GM23338 (cell line): ENCODE results near the gene CHST15. TPM values are rescaled to one million over a fixed set of nuclear protein-coding genes. Genes with fewer than 3 reads are reported as not detected.
A peak's percentile ranks its signal among the peaks of the same experiment; 100 is the strongest.

Experiments
- ATAC-seq: fragments of 200-7000 bp; cut with Tn5 transposase; 3 replicates; pipeline ENCODE4 v1.9.1; 2020
- DNase-seq: peaks from one replicate; pipeline ENCODE4 v3.0.0-alpha.2; 2015; ENCODE audit warnings: low spot score
- H2AFZ ChIP-seq: fragments of 200-600 bp; sonication (generic); 2 replicates; pipeline ENCODE4 v1.8.0; 2016; ENCODE audit warnings: antibody characterized with exemption, mild to moderate bottlenecking, moderate library complexity
- H3F3A ChIP-seq: fragments of 200-600 bp; sonication (generic); replicated peaks from 2 replicates; pipeline ENCODE4 v1.8.0; 2017; ENCODE audit warnings: antibody characterized with exemption, mixed run types, low read depth
- H3K27ac ChIP-seq: fragments of 200-600 bp; sonication (generic); 2 replicates; pipeline ENCODE4 v1.6.1; 2016; ENCODE audit warnings: low read depth
- H3K27me3 ChIP-seq: fragments of 200-600 bp; sonication (generic); 2 replicates; pipeline ENCODE4 v1.8.0; 2016; ENCODE audit warnings: mild to moderate bottlenecking, mixed run types, moderate library complexity; ENCODE audit not compliant: insufficient read depth
- H3K36me3 ChIP-seq: fragments of 200-600 bp; sonication (generic); 2 replicates; pipeline ENCODE4 v1.8.0; 2016; ENCODE audit warnings: mild to moderate bottlenecking; ENCODE audit not compliant: insufficient read depth
- H3K4me1 ChIP-seq: fragments of 200-600 bp; sonication (generic); 2 replicates; pipeline ENCODE4 v1.8.0; 2016; ENCODE audit warnings: mild to moderate bottlenecking, moderate library complexity; ENCODE audit not compliant: insufficient read depth
- H3K4me2 ChIP-seq: fragments of 200-600 bp; sonication (generic); 2 replicates; pipeline ENCODE4 v1.7.1; 2017; ENCODE audit warnings: mixed run types
- H3K4me3 ChIP-seq: fragments of 200-600 bp; sonication (generic); 2 replicates; pipeline ENCODE4 v1.6.1; 2016; ENCODE audit warnings: mixed run types
- H3K79me2 ChIP-seq: fragments of 200-600 bp; sonication (generic); replicated peaks from 2 replicates; pipeline ENCODE4 v1.8.0; 2017; ENCODE audit warnings: mild to moderate bottlenecking; ENCODE audit not compliant: insufficient read depth
- H3K9me2 ChIP-seq: fragments of 200-600 bp; sonication (generic); 2 replicates; pipeline ENCODE4 v1.8.0; 2017; ENCODE audit not compliant: insufficient read depth
- H4K20me1 ChIP-seq: fragments of 200-600 bp; sonication (generic); replicated peaks from 2 replicates; pipeline ENCODE4 v1.8.0; 2017; ENCODE audit warnings: mild to moderate bottlenecking; ENCODE audit not compliant: insufficient read depth
- H3K27ac Mint-ChIP-seq: 2 replicates; pipeline ENCODE4 v1.8.0; 2020; ENCODE audit warnings: inconsistent platforms, mild to moderate bottlenecking, moderate library complexity, mixed read lengths
- H3K27me3 Mint-ChIP-seq: 3 replicates; pipeline ENCODE4 v1.8.0; 2022; ENCODE audit warnings: low read depth, mild to moderate bottlenecking, moderate library complexity, mixed read lengths, inconsistent platforms; ENCODE audit not compliant: insufficient read depth, poor library complexity
- H3K36me3 Mint-ChIP-seq: 3 replicates; pipeline ENCODE4 v1.8.0; 2021; ENCODE audit warnings: low read depth, mild to moderate bottlenecking, inconsistent platforms, moderate library complexity, mixed read lengths
- H3K4me1 Mint-ChIP-seq: 3 replicates; pipeline ENCODE4 v1.8.0; 2020; ENCODE audit warnings: mild to moderate bottlenecking, inconsistent platforms, mixed read lengths
- H3K4me3 Mint-ChIP-seq: 3 replicates; pipeline ENCODE4 v1.8.0; 2021; ENCODE audit warnings: moderate library complexity, mild to moderate bottlenecking, inconsistent platforms, mixed read lengths
- H3K9me3 Mint-ChIP-seq: 3 replicates; pipeline ENCODE4 v1.8.0; 2020; ENCODE audit warnings: moderate library complexity, mild to moderate bottlenecking, inconsistent platforms, mixed read lengths
- CREB1 ChIP-seq: fragments of 250-450 bp; sonication (Bioruptor Pico); IDR thresholded peaks from 2 replicates; pipeline ENCODE4 v1.5.0; 2020; ENCODE audit warnings: low read depth, mild to moderate bottlenecking, moderate library complexity
- EZH2phosphoT487 ChIP-seq: fragments of 200-600 bp; sonication (generic); IDR thresholded peaks from one replicate; pipeline ENCODE4 v1.8.1; 2018; ENCODE audit warnings: antibody characterized with exemption; ENCODE audit not compliant: unreplicated experiment
- STAT1 ChIP-seq: IDR thresholded peaks from one replicate; pipeline ENCODE4 v1.6.1; 2016; ENCODE audit warnings: antibody characterized with exemption; ENCODE audit not compliant: unreplicated experiment
- ZNF331 ChIP-seq: fragments of 250-450 bp; sonication (Bioruptor Pico); IDR thresholded peaks from 2 replicates; pipeline ENCODE4 v1.5.0; 2020; ENCODE audit warnings: low read depth, mild to moderate bottlenecking, moderate library complexity
- polyA plus RNA-seq: library from polyadenylated mRNA; unstranded; fragments of >200 nt; fragmentation: Nextera tagmentation; extraction: Ambion mirVana; gene quantifications from 2 replicates; pipeline ENCODE4 v1.2.1, GENCODE V29; 2016
- total RNA-seq: library from RNA; depleted of rRNA; stranded (reverse); fragments of >200 nt; shearing (Covaris generic); gene quantifications from 2 replicates; pipeline ENCODE4 v1.2.3, GENCODE V29; 2014
- TF ChIP-seq, protein P1 (sequence below): fragments of 250-450 bp; sonication (Bioruptor Pico); IDR thresholded peaks from 2 replicates; pipeline ENCODE4 v1.5.0; 2020; ENCODE audit warnings: mild to moderate bottlenecking, moderate library complexity
- TF ChIP-seq, protein P2 (sequence below): IDR thresholded peaks from one replicate; pipeline ENCODE4 v1.6.1; 2018; ENCODE audit warnings: antibody characterized with exemption; ENCODE audit not compliant: unreplicated experiment

Gene CHST15
- total and polyA plus RNA-seq, 2 experiments from 2014 or later, result 2.6 to 11.2 TPM

- no peak overlapping the region for H3K27ac ChIP-seq
- no peak overlapping the region for H3K27ac Mint-ChIP-seq
- H3F3A ChIP-seq, result no peaks in the 10 kb centered on the region
- H2AFZ ChIP-seq, result peak overlapping the region; percentile 87; the same call in 1 of the 2 replicates
- DNase-seq (no peak), ATAC-seq (no peak)
- H3K79me2 ChIP-seq, result no peaks in the 10 kb centered on the region
- H3K36me3 Mint-ChIP-seq, result no peaks in the 10 kb centered on the region; the same call in 2 of the 3 replicates
- peaks cover 22% of the 10 kb centered on the region for H3K4me1 Mint-ChIP-seq
- H3K27me3 ChIP-seq, result peaks cover 49% of the 10 kb centered on the region
- no peak overlapping the region; the same call in 1 of the 2 replicates for H3K4me3 ChIP-seq
- no peaks in the 10 kb centered on the region for H3K36me3 ChIP-seq
- H3K4me1 ChIP-seq, result peaks cover 8% of the 10 kb centered on the region
- H3K4me3 Mint-ChIP-seq, result no peak overlapping the region; the same call in 2 of the 3 replicates
- peaks cover 47% of the 10 kb centered on the region for H3K27me3 Mint-ChIP-seq
- no peak overlapping the region; the same call in 1 of the 2 replicates for H3K4me2 ChIP-seq
- TF ChIP-seq, protein P1, sequence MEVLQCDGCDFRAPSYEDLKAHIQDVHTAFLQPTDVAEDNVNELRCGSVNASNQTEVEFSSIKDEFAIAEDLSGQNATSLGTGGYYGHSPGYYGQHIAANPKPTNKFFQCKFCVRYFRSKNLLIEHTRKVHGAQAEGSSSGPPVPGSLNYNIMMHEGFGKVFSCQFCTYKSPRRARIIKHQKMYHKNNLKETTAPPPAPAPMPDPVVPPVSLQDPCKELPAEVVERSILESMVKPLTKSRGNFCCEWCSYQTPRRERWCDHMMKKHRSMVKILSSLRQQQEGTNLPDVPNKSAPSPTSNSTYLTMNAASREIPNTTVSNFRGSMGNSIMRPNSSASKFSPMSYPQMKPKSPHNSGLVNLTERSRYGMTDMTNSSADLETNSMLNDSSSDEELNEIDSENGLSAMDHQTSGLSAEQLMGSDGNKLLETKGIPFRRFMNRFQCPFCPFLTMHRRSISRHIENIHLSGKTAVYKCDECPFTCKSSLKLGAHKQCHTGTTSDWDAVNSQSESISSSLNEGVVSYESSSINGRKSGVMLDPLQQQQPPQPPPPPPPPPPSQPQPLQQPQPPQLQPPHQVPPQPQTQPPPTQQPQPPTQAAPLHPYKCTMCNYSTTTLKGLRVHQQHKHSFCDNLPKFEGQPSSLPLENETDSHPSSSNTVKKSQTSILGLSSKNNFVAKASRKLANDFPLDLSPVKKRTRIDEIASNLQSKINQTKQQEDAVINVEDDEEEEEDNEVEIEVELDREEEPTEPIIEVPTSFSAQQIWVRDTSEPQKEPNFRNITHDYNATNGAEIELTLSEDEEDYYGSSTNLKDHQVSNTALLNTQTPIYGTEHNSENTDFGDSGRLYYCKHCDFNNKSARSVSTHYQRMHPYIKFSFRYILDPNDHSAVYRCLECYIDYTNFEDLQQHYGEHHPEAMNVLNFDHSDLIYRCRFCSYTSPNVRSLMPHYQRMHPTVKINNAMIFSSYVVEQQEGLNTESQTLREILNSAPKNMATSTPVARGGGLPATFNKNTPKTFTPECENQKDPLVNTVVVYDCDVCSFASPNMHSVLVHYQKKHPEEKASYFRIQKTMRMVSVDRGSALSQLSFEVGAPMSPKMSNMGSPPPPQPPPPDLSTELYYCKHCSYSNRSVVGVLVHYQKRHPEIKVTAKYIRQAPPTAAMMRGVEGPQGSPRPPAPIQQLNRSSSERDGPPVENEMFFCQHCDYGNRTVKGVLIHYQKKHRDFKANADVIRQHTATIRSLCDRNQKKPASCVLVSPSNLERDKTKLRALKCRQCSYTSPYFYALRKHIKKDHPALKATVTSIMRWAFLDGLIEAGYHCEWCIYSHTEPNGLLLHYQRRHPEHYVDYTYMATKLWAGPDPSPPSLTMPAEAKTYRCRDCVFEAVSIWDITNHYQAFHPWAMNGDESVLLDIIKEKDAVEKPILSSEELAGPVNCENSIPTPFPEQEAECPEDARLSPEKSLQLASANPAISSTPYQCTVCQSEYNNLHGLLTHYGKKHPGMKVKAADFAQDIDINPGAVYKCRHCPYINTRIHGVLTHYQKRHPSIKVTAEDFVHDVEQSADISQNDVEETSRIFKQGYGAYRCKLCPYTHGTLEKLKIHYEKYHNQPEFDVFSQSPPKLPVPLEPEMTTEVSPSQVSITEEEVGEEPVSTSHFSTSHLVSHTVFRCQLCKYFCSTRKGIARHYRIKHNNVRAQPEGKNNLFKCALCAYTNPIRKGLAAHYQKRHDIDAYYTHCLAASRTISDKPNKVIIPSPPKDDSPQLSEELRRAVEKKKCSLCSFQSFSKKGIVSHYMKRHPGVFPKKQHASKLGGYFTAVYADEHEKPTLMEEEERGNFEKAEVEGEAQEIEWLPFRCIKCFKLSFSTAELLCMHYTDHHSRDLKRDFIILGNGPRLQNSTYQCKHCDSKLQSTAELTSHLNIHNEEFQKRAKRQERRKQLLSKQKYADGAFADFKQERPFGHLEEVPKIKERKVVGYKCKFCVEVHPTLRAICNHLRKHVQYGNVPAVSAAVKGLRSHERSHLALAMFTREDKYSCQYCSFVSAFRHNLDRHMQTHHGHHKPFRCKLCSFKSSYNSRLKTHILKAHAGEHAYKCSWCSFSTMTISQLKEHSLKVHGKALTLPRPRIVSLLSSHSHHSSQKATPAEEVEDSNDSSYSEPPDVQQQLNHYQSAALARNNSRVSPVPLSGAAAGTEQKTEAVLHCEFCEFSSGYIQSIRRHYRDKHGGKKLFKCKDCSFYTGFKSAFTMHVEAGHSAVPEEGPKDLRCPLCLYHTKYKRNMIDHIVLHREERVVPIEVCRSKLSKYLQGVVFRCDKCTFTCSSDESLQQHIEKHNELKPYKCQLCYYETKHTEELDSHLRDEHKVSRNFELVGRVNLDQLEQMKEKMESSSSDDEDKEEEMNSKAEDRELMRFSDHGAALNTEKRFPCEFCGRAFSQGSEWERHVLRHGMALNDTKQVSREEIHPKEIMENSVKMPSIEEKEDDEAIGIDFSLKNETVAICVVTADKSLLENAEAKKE (CRISPR knock-in tag), result no peak
- TF ChIP-seq STAT1 (no peak), ZNF331 (CRISPR knock-in tag) (no peak), EZH2phosphoT487 (no peak), CREB1 (CRISPR knock-in tag) (no peak)
- TF ChIP-seq, protein P2, sequence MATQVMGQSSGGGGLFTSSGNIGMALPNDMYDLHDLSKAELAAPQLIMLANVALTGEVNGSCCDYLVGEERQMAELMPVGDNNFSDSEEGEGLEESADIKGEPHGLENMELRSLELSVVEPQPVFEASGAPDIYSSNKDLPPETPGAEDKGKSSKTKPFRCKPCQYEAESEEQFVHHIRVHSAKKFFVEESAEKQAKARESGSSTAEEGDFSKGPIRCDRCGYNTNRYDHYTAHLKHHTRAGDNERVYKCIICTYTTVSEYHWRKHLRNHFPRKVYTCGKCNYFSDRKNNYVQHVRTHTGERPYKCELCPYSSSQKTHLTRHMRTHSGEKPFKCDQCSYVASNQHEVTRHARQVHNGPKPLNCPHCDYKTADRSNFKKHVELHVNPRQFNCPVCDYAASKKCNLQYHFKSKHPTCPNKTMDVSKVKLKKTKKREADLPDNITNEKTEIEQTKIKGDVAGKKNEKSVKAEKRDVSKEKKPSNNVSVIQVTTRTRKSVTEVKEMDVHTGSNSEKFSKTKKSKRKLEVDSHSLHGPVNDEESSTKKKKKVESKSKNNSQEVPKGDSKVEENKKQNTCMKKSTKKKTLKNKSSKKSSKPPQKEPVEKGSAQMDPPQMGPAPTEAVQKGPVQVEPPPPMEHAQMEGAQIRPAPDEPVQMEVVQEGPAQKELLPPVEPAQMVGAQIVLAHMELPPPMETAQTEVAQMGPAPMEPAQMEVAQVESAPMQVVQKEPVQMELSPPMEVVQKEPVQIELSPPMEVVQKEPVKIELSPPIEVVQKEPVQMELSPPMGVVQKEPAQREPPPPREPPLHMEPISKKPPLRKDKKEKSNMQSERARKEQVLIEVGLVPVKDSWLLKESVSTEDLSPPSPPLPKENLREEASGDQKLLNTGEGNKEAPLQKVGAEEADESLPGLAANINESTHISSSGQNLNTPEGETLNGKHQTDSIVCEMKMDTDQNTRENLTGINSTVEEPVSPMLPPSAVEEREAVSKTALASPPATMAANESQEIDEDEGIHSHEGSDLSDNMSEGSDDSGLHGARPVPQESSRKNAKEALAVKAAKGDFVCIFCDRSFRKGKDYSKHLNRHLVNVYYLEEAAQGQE, result no peak
- no peaks in the 10 kb centered on the region for H3K9me2 ChIP-seq
- no peaks in the 10 kb centered on the region for H4K20me1 ChIP-seq
- H3K9me3 Mint-ChIP-seq, result no peaks in the 10 kb centered on the region
Observed at GRCh38 chr10:123993534-123994416, 99.6 kb downstream of the CHST15 start.
